Muscle of leg (tissue), 11 donors: ENCODE results near the gene MICAL1. TPM values are rescaled to one million over a fixed set of nuclear protein-coding genes. Genes with fewer than 3 reads are reported as not detected.

Experiments
- DNase-seq: peaks from one replicate; pipeline ENCODE4 v3.0.0; 2013
- H3K27ac ChIP-seq: one replicate; pipeline ENCODE4 v1.5.1; 2013; ENCODE audit warnings: mild to moderate bottlenecking, low read length, control low read depth
- H3K27me3 ChIP-seq: one replicate; pipeline ENCODE4 v1.6.1; 2013; ENCODE audit warnings: low read length; ENCODE audit not compliant: control insufficient read depth, insufficient read depth
- H3K36me3 ChIP-seq: one replicate; pipeline ENCODE4 v1.6.1; 2013; ENCODE audit warnings: low read length; ENCODE audit not compliant: control insufficient read depth, insufficient read depth
- H3K4me1 ChIP-seq: one replicate; pipeline ENCODE4 v1.6.1; 2013; ENCODE audit warnings: low read length; ENCODE audit not compliant: control insufficient read depth, insufficient read depth
- H3K4me3 ChIP-seq: one replicate; pipeline ENCODE4 v1.5.1; 2013; ENCODE audit warnings: low read length, control low read depth
- H3K9me3 ChIP-seq: replicated peaks from 2 replicates; pipeline ENCODE4 v1.6.1; 2013; ENCODE audit warnings: low read depth, low read length; ENCODE audit not compliant: control insufficient read depth
- WGBS: methylation state at CpG from one replicate; pipeline ENCODE4 v1.1.5; 2013; ENCODE audit warnings: missing lambda C conversion rate; ENCODE audit not compliant: insufficient coverage; 5-methylcytosine and 5-hydroxymethylcytosine counted together
- polyA plus RNA-seq, 8 donors: library from polyadenylated mRNA; unstranded; fragments of 120-200 nt; gene quantifications; one replicate each; pipeline versions ENCODE4 v1.2.1 to v1.2.3, GENCODE V29; 2013; ENCODE audit warnings: inconsistent platforms in 1 of 8, low replicate concordance in 1 of 8; ENCODE audit not compliant: insufficient read length in 8 of 8, insufficient read depth in 1 of 8
- total RNA-seq: library from RNA; stranded (reverse); fragments of 120-200 nt; gene quantifications from one replicate; pipeline ENCODE4 v1.2.4, GENCODE V29; 2013

The MICAL1 gene
- total and polyA plus RNA-seq, 9 donors, result 36.9 to 91.1 (median 63.5) TPM

DNA sequence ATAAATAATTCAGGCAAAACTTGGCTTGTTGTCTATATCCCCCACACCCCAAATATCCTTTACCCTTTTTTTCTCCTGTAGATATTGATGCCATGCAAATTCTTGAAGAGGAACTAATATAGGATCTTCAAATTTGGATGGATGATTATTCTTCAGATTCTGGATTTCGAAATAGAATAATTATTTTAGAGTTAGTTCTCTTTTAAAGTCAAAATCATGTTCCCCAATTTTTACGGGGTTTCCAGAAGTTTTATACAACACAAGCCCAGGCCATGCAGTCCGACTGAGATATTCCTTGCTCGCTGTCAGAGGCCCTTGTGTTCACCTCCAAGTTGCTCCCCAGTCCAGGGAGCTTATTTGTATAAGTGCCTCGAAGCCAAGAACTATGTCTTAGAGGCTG is 19.5 kb downstream of the MICAL1 start:
- Histone ChIP-seq H3K4me1 (peaks cover 8% of the 10 kb centered on the region), H3K27ac (no peak overlapping the region), H3K36me3 (no peaks in the 10 kb centered on the region), H3K4me3 (no peak overlapping the region), H3K9me3 (no peaks in the 10 kb centered on the region), H3K27me3 (no peaks in the 10 kb centered on the region)
- 100% methylated on average over 4 of the region's 5 CpGs for WGBS
- no peak for DNase-seq

DNA sequence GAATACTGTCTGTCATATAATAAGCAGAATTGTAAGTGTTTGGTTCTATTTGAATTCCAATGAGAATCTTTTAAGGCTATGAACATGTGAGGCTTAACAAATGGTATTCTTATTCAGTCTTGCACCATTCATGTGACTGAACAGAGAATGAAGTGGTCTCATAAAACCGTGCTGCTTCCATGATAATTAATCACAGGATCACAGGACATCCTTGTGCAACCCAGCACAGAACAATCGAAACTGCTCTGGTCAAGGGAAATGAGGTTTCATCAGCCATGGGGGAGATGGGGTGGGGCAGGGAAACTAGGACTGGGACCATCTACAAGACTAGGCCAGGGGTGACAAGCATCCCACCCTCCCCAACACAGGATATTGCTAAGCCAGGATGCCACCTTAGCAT is 21.1 kb downstream of the MICAL1 start:
- Histone ChIP-seq H3K27me3 (no peaks in the 10 kb centered on the region), H3K27ac (no peak overlapping the region), H3K36me3 (no peaks in the 10 kb centered on the region), H3K4me3 (no peak overlapping the region), H3K9me3 (no peaks in the 10 kb centered on the region), H3K4me1 (peaks cover 7% of the 10 kb centered on the region)
- DNase-seq, result no peak
- no CpG with 5 or more reads among the region's 2 CpGs for WGBS

- DNase-seq, result no peak
- no peaks in the 10 kb centered on the region for H3K36me3 ChIP-seq
- H3K27me3 ChIP-seq, result no peaks in the 10 kb centered on the region
- 95% methylated on average over 3 of the region's 3 CpGs for WGBS
- no peak overlapping the region for H3K4me3 ChIP-seq
- peaks cover 6% of the 10 kb centered on the region for H3K4me1 ChIP-seq
- H3K27ac ChIP-seq, result peak overlapping the region; percentile 87
- no peaks in the 10 kb centered on the region for H3K9me3 ChIP-seq
Observed at GRCh38 chr6:109429496-109429895, 26.1 kb downstream of the MICAL1 start.

- WGBS, result 16% methylated on average over 3 of the region's 7 CpGs
- peak overlapping the region; percentile 87 for H3K27ac ChIP-seq
- H3K9me3 ChIP-seq, result no peaks in the 10 kb centered on the region
- H3K27me3 ChIP-seq, result no peaks in the 10 kb centered on the region
- peak; percentile 96 for DNase-seq
- no peaks in the 10 kb centered on the region for H3K36me3 ChIP-seq
- peaks cover 6% of the 10 kb centered on the region for H3K4me1 ChIP-seq
- H3K4me3 ChIP-seq, result no peak overlapping the region
Observed at GRCh38 chr6:109428889-109429477, 26.6 kb downstream of the MICAL1 start.

DNA sequence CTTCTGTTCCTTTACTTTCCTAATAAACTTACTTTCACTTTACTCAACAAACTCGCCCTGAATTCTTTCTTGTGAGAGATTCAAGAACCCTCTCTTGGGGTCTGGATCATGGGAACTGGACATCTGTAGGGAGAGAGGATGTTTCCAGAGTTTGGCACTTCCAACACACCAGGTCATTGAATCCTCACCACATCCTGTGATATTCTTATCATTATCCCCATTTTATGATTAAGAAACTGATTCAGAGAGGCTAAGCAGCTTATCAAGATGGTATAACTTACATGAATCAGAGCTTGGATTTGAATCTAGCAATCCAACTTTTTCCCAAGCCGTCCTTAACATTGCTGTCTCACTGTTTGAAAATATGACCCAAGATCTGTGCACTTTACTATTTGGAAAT is 30.6 kb downstream of the MICAL1 start:
- no peak overlapping the region for H3K4me3 ChIP-seq
- no peak for DNase-seq
- H3K4me1 ChIP-seq, result peaks cover 6% of the 10 kb centered on the region
- no peaks in the 10 kb centered on the region for H3K27me3 ChIP-seq
- H3K36me3 ChIP-seq, result no peaks in the 10 kb centered on the region
- no peaks in the 10 kb centered on the region for H3K9me3 ChIP-seq
- no peak overlapping the region for H3K27ac ChIP-seq
- WGBS, result no CpG with 5 or more reads among the region's 2 CpGs

DNA sequence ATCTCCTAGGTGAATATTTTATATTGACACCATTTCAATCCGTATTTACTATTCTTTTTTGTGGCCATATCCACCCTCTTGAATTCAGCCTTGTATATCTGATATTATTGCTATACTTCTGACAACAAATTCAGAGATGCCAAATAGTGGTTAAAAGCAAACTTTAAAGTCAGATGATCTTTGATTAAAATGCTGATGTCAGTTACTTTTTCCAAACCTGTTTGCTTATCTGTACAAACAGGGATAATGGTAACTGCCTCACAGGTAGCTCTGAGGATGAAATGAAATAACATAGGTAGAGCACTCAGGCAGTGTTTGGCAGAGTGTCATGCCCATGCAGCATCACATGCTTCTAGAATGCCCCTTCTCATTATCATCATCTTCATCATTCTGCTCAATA is 34.4 kb downstream of the MICAL1 start:
- Histone ChIP-seq H3K27ac (no peak overlapping the region), H3K4me1 (no peaks in the 10 kb centered on the region), H3K4me3 (no peak overlapping the region), H3K36me3 (no peaks in the 10 kb centered on the region), H3K27me3 (no peaks in the 10 kb centered on the region), H3K9me3 (no peaks in the 10 kb centered on the region)
- WGBS, result no CpG with 5 or more reads among the region's 1 CpG
- DNase-seq, result no peak

- 40% methylated on average over 1 of the region's 1 CpG for WGBS
- Histone ChIP-seq H3K4me3 (no peak overlapping the region), H3K4me1 (no peaks in the 10 kb centered on the region), H3K27ac (no peak overlapping the region), H3K27me3 (no peaks in the 10 kb centered on the region), H3K36me3 (no peaks in the 10 kb centered on the region), H3K9me3 (no peaks in the 10 kb centered on the region)
- no peak for DNase-seq
Observed at GRCh38 chr6:109420751-109421150, 34.8 kb downstream of the MICAL1 start.

- WGBS, result 89% methylated on average over 4 of the region's 4 CpGs
- Histone ChIP-seq H3K27ac (no peak overlapping the region), H3K27me3 (no peaks in the 10 kb centered on the region), H3K9me3 (no peaks in the 10 kb centered on the region), H3K4me3 (no peak overlapping the region), H3K4me1 (no peaks in the 10 kb centered on the region), H3K36me3 (no peaks in the 10 kb centered on the region)
- no peak for DNase-seq
Observed at GRCh38 chr6:109417646-109418045, 37.9 kb downstream of the MICAL1 start.

DNA sequence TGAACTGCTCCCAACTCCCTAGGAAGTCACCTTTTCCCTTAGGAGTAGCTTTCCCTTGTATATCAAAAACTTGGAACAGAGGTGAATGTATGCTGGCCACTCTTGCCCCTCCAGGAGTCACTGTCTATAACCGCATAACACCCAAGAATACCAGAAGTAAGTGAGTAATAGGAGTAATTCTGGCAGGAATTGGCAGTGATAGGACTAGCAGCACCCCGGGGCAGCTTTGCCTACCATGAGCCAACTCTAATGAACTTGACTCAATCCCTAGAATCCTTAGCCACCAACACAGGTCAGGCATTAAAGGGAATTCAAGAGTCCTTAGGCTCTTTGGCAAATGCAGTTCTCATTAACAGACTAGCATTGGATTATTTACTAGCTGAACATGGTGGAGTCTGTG is 44.5 kb downstream of the MICAL1 start:
- no peaks in the 10 kb centered on the region for H3K4me1 ChIP-seq
- no peak overlapping the region for H3K27ac ChIP-seq
- DNase-seq, result no peak
- no peak overlapping the region for H3K4me3 ChIP-seq
- no peaks in the 10 kb centered on the region for H3K27me3 ChIP-seq
- no CpG with 5 or more reads among the region's 2 CpGs for WGBS
- H3K36me3 ChIP-seq, result no peaks in the 10 kb centered on the region
- H3K9me3 ChIP-seq, result no peaks in the 10 kb centered on the region

DNA sequence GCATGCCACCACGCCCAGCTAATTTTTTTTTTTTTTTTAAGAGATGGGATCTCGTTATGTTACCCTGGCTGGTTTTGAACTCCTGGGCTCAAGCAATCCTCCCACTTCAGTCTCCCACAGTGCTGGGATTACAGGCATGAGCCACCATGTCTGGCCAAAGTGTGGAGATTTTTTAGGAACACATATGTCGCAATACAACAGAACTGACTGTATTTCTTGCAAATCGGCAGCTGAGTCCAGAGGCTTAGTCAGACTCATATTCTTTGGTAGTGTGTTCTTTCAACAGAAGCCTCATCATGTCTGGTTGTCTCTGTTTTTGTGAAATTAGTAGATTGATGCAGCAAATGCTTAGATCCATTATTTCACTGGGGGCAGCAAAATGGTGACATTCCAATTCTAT is 49.4 kb downstream of the MICAL1 start:
- Histone ChIP-seq H3K27me3 (no peaks in the 10 kb centered on the region), H3K27ac (no peak overlapping the region), H3K9me3 (no peaks in the 10 kb centered on the region), H3K4me1 (no peaks in the 10 kb centered on the region), H3K4me3 (no peak overlapping the region), H3K36me3 (no peaks in the 10 kb centered on the region)
- WGBS, result no CpG with 5 or more reads among the region's 4 CpGs
- no peak for DNase-seq

GRCh38 chr6:109397020-109397419 is 58.6 kb downstream of the MICAL1 start:
- no CpG with 5 or more reads among the region's 4 CpGs for WGBS

More at GRCh38 chr6:109397020-109397419, 58.6 kb downstream of the MICAL1 start:
- Histone ChIP-seq H3K4me3 (no peak overlapping the region), H3K36me3 (no peaks in the 10 kb centered on the region), H3K4me1 (no peaks in the 10 kb centered on the region), H3K27ac (no peak overlapping the region), H3K9me3 (no peaks in the 10 kb centered on the region), H3K27me3 (no peaks in the 10 kb centered on the region)
- DNase-seq, result peak; percentile 18
